Caco-2 (cell line): ENCODE measurements around the gene LARP4B. TPM values are rescaled to one million over a fixed set of nuclear protein-coding genes. Genes with fewer than 3 reads are reported as not detected.

Experiments used
- BruUV-seq: library from RNA; stranded (reverse); fragments of 400-500 nt; replicated peaks from 2 replicates; lab custom pipeline; 2021; lab: Mats Ljungman, UMichigan
- CTCF ChIA-PET: fragments of 300-600 bp; sonication (Branson Sonifier 250); formaldehyde crosslinking; loops from one replicate; lab custom pipeline; 2022; ENCODE audit warnings: antibody characterized with exemption; lab: Charles Lee
- POLR2A ChIA-PET: fragments of 300-600 bp; sonication (Branson Sonifier 250); formaldehyde crosslinking; loops from one replicate; lab custom pipeline; 2022; ENCODE audit warnings: antibody characterized with exemption; lab: Charles Lee
- DNase-seq, 2 experiments: peaks; one replicate each; pipeline versions ENCODE4 v3.0.0 to v3.0.0-alpha.2; 2020 to 2022
- H3K27me3 ChIP-seq: replicated peaks from 2 replicates; pipeline ENCODE4 v1.6.0; 2011; ENCODE audit warnings: low read length; ENCODE audit not compliant: control insufficient read depth, insufficient read depth
- H3K36me3 ChIP-seq: 2 replicates; pipeline ENCODE4 v1.5.1; 2011; ENCODE audit warnings: low read length; ENCODE audit not compliant: control insufficient read depth, insufficient read depth
- H3K4me1 ChIP-seq: fragments of 250-450 bp; sonication (Bioruptor Pico); 2 replicates; pipeline ENCODE4 v1.5.1; 2020; ENCODE audit warnings: mild to moderate bottlenecking
- H3K4me3 ChIP-seq: 2 replicates; pipeline ENCODE4 v1.5.1; 2011; ENCODE audit warnings: low read depth, mild to moderate bottlenecking, control low read depth, low read length
- H3K9me3 ChIP-seq: fragments of 250-450 bp; sonication (Bioruptor Pico); 2 replicates; pipeline ENCODE4 v1.5.1; 2020; ENCODE audit warnings: mild to moderate bottlenecking, moderate library complexity
- H3K27ac Mint-ChIP-seq: one replicate; pipeline ENCODE4 v1.8.0; 2022; ENCODE audit warnings: mixed read lengths; ENCODE audit not compliant: unreplicated experiment
- H3K27me3 Mint-ChIP-seq: one replicate; pipeline ENCODE4 v1.8.0; 2022; ENCODE audit warnings: mixed read lengths; ENCODE audit not compliant: insufficient read depth, unreplicated experiment
- H3K36me3 Mint-ChIP-seq: one replicate; pipeline ENCODE4 v1.8.0; 2022; ENCODE audit warnings: mild to moderate bottlenecking, mixed read lengths; ENCODE audit not compliant: insufficient read depth, unreplicated experiment
- H3K4me1 Mint-ChIP-seq: one replicate; pipeline ENCODE4 v1.8.0; 2022; ENCODE audit warnings: low read depth, mixed read lengths; ENCODE audit not compliant: unreplicated experiment
- H3K4me3 Mint-ChIP-seq: one replicate; pipeline ENCODE4 v1.8.0; 2022; ENCODE audit warnings: mild to moderate bottlenecking, moderate library complexity, mixed read lengths; ENCODE audit not compliant: unreplicated experiment
- H3K9me3 Mint-ChIP-seq: one replicate; pipeline ENCODE4 v1.8.0; 2022; ENCODE audit warnings: mixed read lengths; ENCODE audit not compliant: unreplicated experiment
- CTCF ChIP-seq, 2 experiments: fragments of 200-600 bp in 1 of 2; IDR thresholded peaks; 1 replicate in 1 of 2; 2 replicates in 1 of 2; pipeline versions ENCODE4 v1.5.1 to v1.8.0; 2011 to 2022; ENCODE audit warnings: antibody characterized with exemption in 1 of 2, control low read depth in 1 of 2, inconsistent platforms in 1 of 2, low read depth in 1 of 2, low read length in 1 of 2, mild to moderate bottlenecking in 1 of 2, moderate library complexity in 1 of 2; ENCODE audit not compliant: insufficient read depth in 1 of 2, severe bottlenecking in 1 of 2, unreplicated experiment in 1 of 2
- intact Hi-C: fragments of 100-400 bp; cut with micrococcal nuclease; formaldehyde crosslinking; loops from one replicate; pipeline ENCODE4 v1.10.0; 2022; ENCODE audit not compliant: unreplicated experiment
- total RNA-seq: library from RNA; stranded (reverse); gene quantifications from 2 replicates; pipeline ENCODE4 v1.2.3, GENCODE V29; 2022

LARP4B gene
- total RNA-seq, 1 experiment from 2014 or later, result 235 TPM

DNA sequence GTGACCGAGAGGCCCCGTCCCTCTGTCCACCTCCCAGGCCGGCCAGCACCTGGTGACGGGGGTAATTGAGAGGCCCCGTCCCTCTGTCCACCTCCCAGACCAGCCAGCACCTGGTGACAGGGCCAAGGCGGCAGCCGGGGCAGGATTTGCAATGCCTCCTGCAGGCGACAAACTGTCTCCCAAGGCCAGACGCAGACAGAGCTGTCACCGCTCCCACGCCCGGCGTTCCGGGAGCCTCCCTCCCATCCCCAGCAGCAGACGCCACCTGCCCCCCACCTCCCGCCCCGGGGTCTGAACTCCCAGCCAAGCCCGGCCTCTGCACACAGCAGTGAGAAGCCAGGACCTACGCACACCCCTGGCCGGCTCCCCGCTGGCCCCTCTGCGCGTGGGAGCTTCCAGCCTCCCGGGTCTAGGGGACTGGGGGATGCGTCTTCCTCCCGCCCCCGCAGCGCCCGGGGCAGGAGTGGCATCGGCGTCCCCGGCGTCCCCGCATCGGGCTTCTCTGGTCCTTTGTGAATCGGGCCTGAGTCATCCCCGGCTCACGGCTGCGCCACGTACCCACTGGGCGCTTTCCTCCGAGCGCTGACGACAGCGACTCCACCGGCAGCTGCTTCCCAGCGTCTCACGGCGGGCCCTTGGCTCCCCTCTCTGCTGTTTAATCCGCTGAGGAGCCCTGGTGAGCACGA, 147.0 kb downstream of the LARP4B start:
- no peaks in the 10 kb centered on the region for H3K9me3 ChIP-seq
- no peaks in the 10 kb centered on the region for H3K27me3 ChIP-seq
- H3K4me1 ChIP-seq, result peaks cover 9% of the 10 kb centered on the region
- ChIA-PET POLR2A (no interaction called here), CTCF (interaction anchor here (0.7 to 1.0 kb wide), 2 partner anchors 10 to 253 kb away, joined by 3 read pairs; no protein-coding TSS in a partner anchor)
- no TSS peak for BruUV-seq
- intact Hi-C loops, result loop anchor here (10.0 kb wide), 1 partner anchor 370 kb away; no protein-coding TSS in a partner anchor
- H3K4me1 Mint-ChIP-seq, result no peaks in the 10 kb centered on the region
- H3K27ac Mint-ChIP-seq, result no peak overlapping the region
- peak in 1 of 2 experiments; percentile 28 for TF ChIP-seq CTCF (IDR thresholded peaks at IDR 0.05; ENCODE audit: insufficient read depth in 1 of 2, low read depth in 1 of 2, low read length in 1 of 2, severe bottlenecking in 1 of 2, unreplicated experiment in 1 of 2)
- peak overlapping the region; percentile 36 for H3K4me3 ChIP-seq
- peak overlapping the region; percentile 54 for H3K4me3 Mint-ChIP-seq
- peak; percentile 56 to 60 for DNase-seq
- peaks cover 36% of the 10 kb centered on the region for H3K36me3 Mint-ChIP-seq
- H3K36me3 ChIP-seq, result no peaks in the 10 kb centered on the region
- no peaks in the 10 kb centered on the region for H3K9me3 Mint-ChIP-seq
- no peaks in the 10 kb centered on the region for H3K27me3 Mint-ChIP-seq

GRCh38 chr10:782751-783648, 148.5 kb downstream of the LARP4B start:
- H3K36me3 Mint-ChIP-seq, result peaks cover 24% of the 10 kb centered on the region
- Histone ChIP-seq H3K4me3 (no peak overlapping the region), H3K4me1 (peaks cover 4% of the 10 kb centered on the region; the same call in 1 of the 2 replicates), H3K36me3 (no peaks in the 10 kb centered on the region), H3K27me3 (no peaks in the 10 kb centered on the region), H3K9me3 (no peaks in the 10 kb centered on the region)
- no peak for TF ChIP-seq CTCF (IDR thresholded peaks at IDR 0.05; ENCODE audit: insufficient read depth in 1 of 2, low read depth in 1 of 2, low read length in 1 of 2, severe bottlenecking in 1 of 2, unreplicated experiment in 1 of 2)
- H3K9me3 Mint-ChIP-seq, result no peaks in the 10 kb centered on the region
- ChIA-PET CTCF (interaction anchor here (0.6 to 1.3 kb wide), 2 partner anchors 270 to 539 kb away, joined by 3 read pairs; no protein-coding TSS in a partner anchor), POLR2A (interaction anchor here (0.6 kb wide), 1 partner anchor 10 kb away, joined by 4 read pairs; no protein-coding TSS in a partner anchor)
- H3K4me3 Mint-ChIP-seq, result no peak overlapping the region
- DNase-seq, result peak in 1 of 2 experiments; percentile 33
- H3K27ac Mint-ChIP-seq, result no peak overlapping the region
- intact Hi-C loops, result loop anchor here (10.0 kb wide), 1 partner anchor 368 kb away; no protein-coding TSS in a partner anchor
- H3K27me3 Mint-ChIP-seq, result no peaks in the 10 kb centered on the region
- H3K4me1 Mint-ChIP-seq, result no peaks in the 10 kb centered on the region
- BruUV-seq, result no TSS peak
